Activated naive CD8-positive, alpha-beta T cell treated with anti-CD3 and anti-CD28 coated beads for 36 hours (primary cell): ENCODE measurements around the gene ZNF628. TPM values are rescaled to one million over a fixed set of nuclear protein-coding genes. Genes with fewer than 3 reads are reported as not detected.

Source experiments
- total RNA-seq, 2 experiments: library from RNA; stranded (reverse); gene quantifications; one replicate each; pipeline ENCODE4 v1.2.3, GENCODE V29; 2021

ZNF628 gene
- total RNA-seq, 2 experiments from 2014 or later: 8.8 to 10.3 TPM

Other genes with a start within 250 kb of the ZNF628 start
- gene TMEM86B, start 247.9 kb upstream of the ZNF628 start, total RNA-seq: 1 to 10 TPM; 7.3 to 7.9 TPM
- gene PPP6R1, start 217.6 kb upstream of the ZNF628 start, total RNA-seq: 100 to 1,000 TPM; 226 to 227 TPM
- gene HSPBP1, start 196.5 kb upstream of the ZNF628 start, total RNA-seq: 10 to 100 TPM; 68.0 to 69.7 TPM
- 1 to 10 TPM; 5.6 to 6.4 TPM for gene BRSK1, start 192.6 kb upstream of the ZNF628 start, total RNA-seq
- not detected for gene TMEM150B, start 151.3 kb upstream of the ZNF628 start, total RNA-seq
- gene KMT5C, start 136.7 kb upstream of the ZNF628 start, total RNA-seq: 10 to 100 TPM; 14.9 to 15.4 TPM
- gene COX6B2, start 121.9 kb upstream of the ZNF628 start, total RNA-seq: not detected
- gene GARIN5B, start 113.4 kb upstream of the ZNF628 start, total RNA-seq: not detected
- gene IL11, start 106.2 kb upstream of the ZNF628 start, total RNA-seq: not detected
- not detected for gene TMEM190, start 99.8 kb upstream of the ZNF628 start, total RNA-seq
- gene TMEM238, start 92.3 kb upstream of the ZNF628 start, total RNA-seq: 10 to 100 TPM; 10.1 to 10.8 TPM
- gene RPL28, start 90.7 kb upstream of the ZNF628 start, total RNA-seq: 1,000 to 10,000 TPM; 2,585 to 2,613 TPM
- gene UBE2S, start 68.8 kb upstream of the ZNF628 start, total RNA-seq: 100 to 1,000 TPM; 323 to 325 TPM
- not detected for gene SHISA7, start 33.3 kb upstream of the ZNF628 start, total RNA-seq
- 10 to 100 TPM; 35.7 to 37.5 TPM for gene ISOC2, start 15.0 kb upstream of the ZNF628 start, total RNA-seq
- not detected for gene C19orf85, start 11.9 kb upstream of the ZNF628 start, total RNA-seq
- gene NAT14, start 8.6 kb downstream of the ZNF628 start, total RNA-seq: 10 to 100 TPM; 24.8 to 24.9 TPM
- 1 to 10 TPM in 1 of 2 experiments, under 1 TPM in 1; 0.46 to 1.4 TPM for gene SSC5D, start 11.8 kb downstream of the ZNF628 start, total RNA-seq
- not detected for gene SBK2, start 60.5 kb downstream of the ZNF628 start, total RNA-seq
- gene SBK3, start 68.9 kb downstream of the ZNF628 start, total RNA-seq: not detected
- gene ZNF579, start 104.2 kb downstream of the ZNF628 start, total RNA-seq: 1 to 10 TPM; 5.5 to 6.1 TPM
- 10 to 100 TPM; 19.8 to 20.7 TPM for gene FIZ1, start 122.9 kb downstream of the ZNF628 start, total RNA-seq
- 10 to 100 TPM; 10.8 to 11.5 TPM for gene ZNF524, start 123.7 kb downstream of the ZNF628 start, total RNA-seq
- 10 to 100 TPM; 10.5 to 10.7 TPM for gene ZNF865, start 129.0 kb downstream of the ZNF628 start, total RNA-seq
- 1 to 10 TPM; 3.7 to 3.9 TPM for gene ZNF784, start 147.9 kb downstream of the ZNF628 start, total RNA-seq
- gene ZNF580, start 164.4 kb downstream of the ZNF628 start, total RNA-seq: 10 to 100 TPM; 29.6 to 30.6 TPM
- gene ZNF581, start 167.0 kb downstream of the ZNF628 start, total RNA-seq: 10 to 100 TPM; 39.9 to 42.3 TPM
- gene CCDC106, start 171.6 kb downstream of the ZNF628 start, total RNA-seq: 10 to 100 TPM; 10.9 to 12.0 TPM
- gene U2AF2, start 178.4 kb downstream of the ZNF628 start, total RNA-seq: 100 to 1,000 TPM; 341 to 345 TPM
- gene EPN1, start 198.6 kb downstream of the ZNF628 start, total RNA-seq: 10 to 100 TPM; 37.1 to 39.5 TPM